ENCODE measurements around the gene ASB6.
A peak's percentile ranks its signal among the peaks of the same experiment; 100 is the strongest.

Gene ASB6

GRCh38 chr9:129612815-129613519 is 29.0 kb downstream of the ASB6 start:
- no peak for DNase-seq (ENCODE audit: low read depth, low spot score)
- H3K4me3 ChIP-seq (ENCODE audit: low read length), result no peak overlapping the region

- H3K4me3 ChIP-seq (ENCODE audit: low read length), result no peak overlapping the region
- DNase-seq (ENCODE audit: low read depth, low spot score), result no peak
These were observed 29.8 kb downstream of the ASB6 start for GRCh38 chr9:129612123-129612522.

GRCh38 chr9:129611307-129611800 is 30.6 kb downstream of the ASB6 start:
- peak overlapping the region; percentile 51 for H3K4me3 ChIP-seq (ENCODE audit: low read length)

GRCh38 chr9:129610473-129611306 is 31.3 kb downstream of the ASB6 start:
- no peak for DNase-seq (ENCODE audit: low read depth, low spot score)
- H3K4me3 ChIP-seq (ENCODE audit: low read length), result peak overlapping the region; percentile 51

More at GRCh38 chr9:129611307-129611800, 30.6 kb downstream of the ASB6 start:
- no peak for DNase-seq (ENCODE audit: low read depth, low spot score)

- DNase-seq (ENCODE audit: low read depth, low spot score), result no peak
- H3K4me3 ChIP-seq (ENCODE audit: low read length), result peak overlapping the region; percentile 49
These were observed 31.8 kb downstream of the ASB6 start for GRCh38 chr9:129610213-129610472.

GRCh38 chr9:129609486-129610212 is 32.3 kb downstream of the ASB6 start:
- DNase-seq (ENCODE audit: low read depth, low spot score), result no peak
- peak overlapping the region; percentile 23; the same call in 1 of the 2 replicates for H3K4me3 ChIP-seq (ENCODE audit: low read length)

- DNase-seq (ENCODE audit: low read depth, low spot score), result no peak
- no peak overlapping the region for H3K4me3 ChIP-seq (ENCODE audit: low read length)
These were observed 33.1 kb downstream of the ASB6 start for GRCh38 chr9:129608561-129609481.

- no peak for DNase-seq (ENCODE audit: low read depth, low spot score)
- no peak overlapping the region for H3K4me3 ChIP-seq (ENCODE audit: low read length)
These were observed 34.9 kb downstream of the ASB6 start for GRCh38 chr9:129607027-129607387.

- no peak overlapping the region for H3K4me3 ChIP-seq (ENCODE audit: low read length)
- no peak for DNase-seq (ENCODE audit: low read depth, low spot score)
These were observed 35.6 kb downstream of the ASB6 start for GRCh38 chr9:129606161-129607026.

- no peak for DNase-seq (ENCODE audit: low read depth, low spot score)
- H3K4me3 ChIP-seq (ENCODE audit: low read length), result no peak overlapping the region
These were observed 37.2 kb downstream of the ASB6 start for GRCh38 chr9:129604766-129605163.

- H3K4me3 ChIP-seq (ENCODE audit: low read length), result no peak overlapping the region
- DNase-seq (ENCODE audit: low read depth, low spot score), result no peak
These were observed 37.7 kb downstream of the ASB6 start for GRCh38 chr9:129604056-129604765.

GRCh38 chr9:129602598-129603415 is 39.1 kb downstream of the ASB6 start:
- H3K4me3 ChIP-seq (ENCODE audit: low read length), result no peak overlapping the region
- no peak for DNase-seq (ENCODE audit: low read depth, low spot score)

- no peak for DNase-seq (ENCODE audit: low read depth, low spot score)
- no peak overlapping the region for H3K4me3 ChIP-seq (ENCODE audit: low read length)
These were observed 40.8 kb downstream of the ASB6 start for GRCh38 chr9:129601082-129601674.

GRCh38 chr9:129598089-129598596 is 43.8 kb downstream of the ASB6 start:
- H3K4me3 ChIP-seq (ENCODE audit: low read length), result no peak overlapping the region

GRCh38 chr9:129597355-129598088 is 44.4 kb downstream of the ASB6 start:
- H3K4me3 ChIP-seq (ENCODE audit: low read length), result no peak overlapping the region
- DNase-seq (ENCODE audit: low read depth, low spot score), result no peak

More at GRCh38 chr9:129598089-129598596, 43.8 kb downstream of the ASB6 start:
- DNase-seq (ENCODE audit: low read depth, low spot score), result no peak

Data from Jurkat, Clone E6-1 (cell line).